Hematopoietic multipotent progenitor cell treated with erythropoietin and hydrocortisone succinate and interleukin-3 and kit ligand, for 17 days (in vitro differentiated cells): ENCODE measurements around the gene TNK2.
A peak's percentile ranks its signal among the peaks of the same experiment; 100 is the strongest.
"Not testable (repeated sequence)": the region's sequence is repeated elsewhere in the genome, so short reads cannot be mapped to it uniquely, and the experiment has no call there.

Experiments
- DNase-seq: peaks from one replicate; pipeline ENCODE4 v3.0.0-alpha.2; 2015; ENCODE audit warnings: low spot score

Gene TNK2

GRCh38 chr3:195870442-195870841, 37.9 kb downstream of the TNK2 start:
- DNase-seq = no peak

GRCh38 chr3:195869413-195870001, 38.8 kb downstream of the TNK2 start:
- DNase-seq = no peak

GRCh38 chr3:195868866-195869412, 39.4 kb downstream of the TNK2 start:
- no peak for DNase-seq

- no peak for DNase-seq
These were observed 40.0 kb downstream of the TNK2 start for GRCh38 chr3:195868336-195868865.

GRCh38 chr3:195867631-195868335, 40.6 kb downstream of the TNK2 start:
- no peak for DNase-seq

GRCh38 chr3:195866686-195867511, 41.5 kb downstream of the TNK2 start:
- no peak for DNase-seq

- DNase-seq = no peak
These were observed 42.6 kb downstream of the TNK2 start for GRCh38 chr3:195865752-195866151.

GRCh38 chr3:195863121-195864061, 45.0 kb downstream of the TNK2 start:
- DNase-seq = peak; percentile 78

- not testable (repeated sequence) for DNase-seq
These were observed 46.0 kb downstream of the TNK2 start for GRCh38 chr3:195862318-195862717.

GRCh38 chr3:195860456-195860855, 47.9 kb downstream of the TNK2 start:
- no peak for DNase-seq

- DNase-seq = no peak
These were observed 48.4 kb downstream of the TNK2 start for GRCh38 chr3:195859846-195860411.

- peak; percentile 84 for DNase-seq
These were observed 49.1 kb downstream of the TNK2 start for GRCh38 chr3:195859061-195859845.

- peak; percentile 39 for DNase-seq
These were observed 51.8 kb downstream of the TNK2 start for GRCh38 chr3:195856410-195857084.

- DNase-seq = no peak
These were observed 52.6 kb downstream of the TNK2 start for GRCh38 chr3:195855471-195856409.

- no peak for DNase-seq
These were observed 53.6 kb downstream of the TNK2 start for GRCh38 chr3:195854628-195855294.

- DNase-seq = no peak
These were observed 54.4 kb downstream of the TNK2 start for GRCh38 chr3:195853996-195854395.

- no peak for DNase-seq
These were observed 55.3 kb downstream of the TNK2 start for GRCh38 chr3:195853036-195853435.
